B cell (primary cell): Measurements from ENCODE around the gene KCNH3. TPM values are rescaled to one million over a fixed set of nuclear protein-coding genes. Genes with fewer than 3 reads are reported as not detected.

ENCODE experiments used
- ATAC-seq: fragments of 200-7000 bp; cut with Tn5 transposase; one replicate; pipeline ENCODE4 v1.10.0; 2021; ENCODE audit warnings: low read depth, mild to moderate bottlenecking, moderate number of reproducible peaks, moderate library complexity
- CTCF ChIA-PET: fragments of 350-600 bp; sonication (Branson Sonifier 250); formaldehyde crosslinking; loops from one replicate; lab custom pipeline; 2021; ENCODE audit warnings: antibody characterized with exemption, inconsistent platforms; lab: Charles Lee
- POLR2A ChIA-PET: fragments of 350-600 bp; sonication (Branson Sonifier 250); formaldehyde crosslinking; loops from one replicate; lab custom pipeline; 2021; ENCODE audit warnings: antibody characterized with exemption; lab: Charles Lee
- DNase-seq: peaks from one replicate; pipeline ENCODE4 v3.0.0; 2013
- H2AFZ ChIP-seq: 2 replicates; pipeline ENCODE4 v1.6.1; 2012; ENCODE audit warnings: mild to moderate bottlenecking, low read depth, low read length; ENCODE audit not compliant: insufficient read depth, poor library complexity, severe bottlenecking
- H3K27ac ChIP-seq, 2 donors: 1 replicate in 1 of 2; 2 replicates in 1 of 2; pipeline ENCODE4 v1.5.1; 2012 to 2013; ENCODE audit warnings: low read length in 2 of 2, mild to moderate bottlenecking in 2 of 2, moderate library complexity in 1 of 2
- H3K27me3 ChIP-seq, 4 experiments: fragments of 200-600 bp in 1 of 4; sonication (generic) in 1 of 4; replicated peaks in 1 of 4; 1 replicate in 2 of 4; 2 replicates in 2 of 4; pipeline versions ENCODE4 v1.6.1 to v1.7.0; 2013 to 2016; ENCODE audit warnings: low read length in 3 of 4, mild to moderate bottlenecking in 2 of 4, mixed read lengths in 1 of 4, moderate library complexity in 1 of 4; ENCODE audit not compliant: insufficient read depth in 4 of 4, control insufficient read depth in 3 of 4; ENCODE audit errors: control extremely low read depth in 1 of 4
- H3K36me3 ChIP-seq, 2 experiments: replicated peaks in 1 of 2; 1 replicate in 1 of 2; 2 replicates in 1 of 2; pipeline versions ENCODE4 v1.6.1 to v1.7.1; 2013; ENCODE audit warnings: low read length in 1 of 2; ENCODE audit not compliant: insufficient read depth in 2 of 2, control insufficient read depth in 1 of 2; ENCODE audit errors: control extremely low read depth in 1 of 2, extremely low read depth in 1 of 2
- H3K4me1 ChIP-seq, 2 donors: fragments of 200-600 bp in 1 of 2; sonication (generic) in 1 of 2; 1 replicate in 1 of 2; 2 replicates in 1 of 2; pipeline versions ENCODE4 v1.5.1 to v1.6.1; 2013 to 2017; ENCODE audit warnings: low read length in 2 of 2; ENCODE audit not compliant: control insufficient read depth in 2 of 2, insufficient read depth in 2 of 2
- H3K4me2 ChIP-seq: replicated peaks from 2 replicates; pipeline ENCODE3; 2012; ENCODE audit warnings: mild to moderate bottlenecking, low read depth, low read length; ENCODE audit not compliant: poor library complexity, severe bottlenecking
- H3K4me3 ChIP-seq, 5 experiments: fragments of 200-600 bp in 1 of 5; sonication (generic) in 1 of 5; 1 replicate in 3 of 5; 2 replicates in 2 of 5; pipeline versions ENCODE4 v1.5.1 to v1.7.0; 2011 to 2016; ENCODE audit warnings: low read length in 4 of 5, mild to moderate bottlenecking in 4 of 5, low read depth in 2 of 5, control low read depth in 1 of 5, moderate library complexity in 1 of 5; ENCODE audit not compliant: insufficient read depth in 1 of 5; ENCODE audit errors: control extremely low read depth in 1 of 5, extremely low read depth in 1 of 5
- H3K79me2 ChIP-seq: fragments of 200-600 bp; sonication (generic); one replicate; pipeline ENCODE4 v1.6.0; 2016; ENCODE audit warnings: low read length; ENCODE audit not compliant: control insufficient read depth, insufficient read depth
- H3K9ac ChIP-seq: fragments of 200-600 bp; sonication (generic); 2 replicates; pipeline ENCODE4 v1.6.1; 2017; ENCODE audit warnings: mild to moderate bottlenecking, low read length, moderate library complexity
- H3K9me3 ChIP-seq, 3 donors: one replicate each; pipeline versions ENCODE4 v1.6.1 to v1.7.1; 2013; ENCODE audit warnings: low read length in 2 of 3; ENCODE audit not compliant: control insufficient read depth in 2 of 3, insufficient read depth in 1 of 3; ENCODE audit errors: control extremely low read depth in 1 of 3
- H4K20me1 ChIP-seq: 2 replicates; pipeline ENCODE4 v1.6.0; 2012; ENCODE audit warnings: mild to moderate bottlenecking, low read length; ENCODE audit not compliant: insufficient read depth, control insufficient read depth, poor library complexity, severe bottlenecking
- H3K27ac Mint-ChIP-seq: one replicate; pipeline ENCODE4 v1.8.0; 2021; ENCODE audit warnings: mixed read lengths
- H3K27me3 Mint-ChIP-seq: one replicate; pipeline ENCODE4 v1.8.0; 2021; ENCODE audit warnings: mixed read lengths
- H3K4me1 Mint-ChIP-seq: one replicate; pipeline ENCODE4 v1.8.0; 2021; ENCODE audit warnings: mixed read lengths
- H3K4me3 Mint-ChIP-seq: one replicate; pipeline ENCODE4 v1.8.0; 2021; ENCODE audit warnings: mixed read lengths
- H3K9me3 Mint-ChIP-seq: one replicate; pipeline ENCODE4 v1.8.0; 2022; ENCODE audit warnings: mixed read lengths; ENCODE audit not compliant: insufficient read depth
- EZH2 ChIP-seq: IDR thresholded peaks from 2 replicates; pipeline ENCODE4 v1.6.1; 2012; ENCODE audit warnings: borderline replicate concordance, low read depth, mild to moderate bottlenecking, moderate library complexity, low read length; ENCODE audit not compliant: insufficient read depth, poor library complexity, severe bottlenecking
- WGBS: methylation state at CpG from one replicate; pipeline ENCODE4 v1.1.5; 2013; ENCODE audit warnings: missing lambda C conversion rate; ENCODE audit not compliant: insufficient coverage; 5-methylcytosine and 5-hydroxymethylcytosine counted together
- intact Hi-C: fragments of 100-400 bp; cut with micrococcal nuclease; formaldehyde crosslinking; loops from one replicate; pipeline ENCODE4 v1.10.0; 2022
- polyA plus RNA-seq: library from polyadenylated mRNA; depleted of rRNA; stranded (reverse); fragments of >200 nt; gene quantifications from 2 replicates; pipeline ENCODE4 v1.2.3, GENCODE V29; 2012
- total RNA-seq, 2 donors: library from RNA; stranded (reverse); fragments of 120-200 nt in 1 of 2; gene quantifications; 1 replicate in 1 of 2; 2 replicates in 1 of 2; pipeline versions ENCODE4 v1.2.3 to v1.2.4, GENCODE V29; 2013 to 2022
- TF ChIP-seq, protein P1 (sequence below): fragments of 200-600 bp; IDR thresholded peaks from one replicate; pipeline ENCODE4 v1.8.0; 2022; ENCODE audit warnings: antibody characterized with exemption, mild to moderate bottlenecking

KCNH3 gene
- total and polyA plus RNA-seq, 2 donors (not counting 1 experiment from before 2014, with no cell fraction given), result 0.49 to 0.54 TPM

GRCh38 chr12:49542592-49543160 is 3.8 kb downstream of the KCNH3 start:
- peaks cover 22 to 30% of the 10 kb centered on the region in 2 donors for H3K4me1 ChIP-seq
- H3K9me3 Mint-ChIP-seq, result no peaks in the 10 kb centered on the region
- H3K4me3 ChIP-seq, result no peak overlapping the region
- ChIA-PET POLR2A (no interaction called here), CTCF (interaction anchor here (0.5 to 1.1 kb wide), 2 partner anchors 29 to 68 kb away, joined by 3 read pairs; no protein-coding TSS in a partner anchor)
- peaks cover 0 to 45% (median 13%) of the 10 kb centered on the region in 4 experiments for H3K27me3 ChIP-seq
- no peak overlapping the region for H3K27ac ChIP-seq
- no peak overlapping the region for H3K4me2 ChIP-seq
- peaks cover 37% of the 10 kb centered on the region for H3K27me3 Mint-ChIP-seq
- DNase-seq, result peak; percentile 17
- H3K4me1 Mint-ChIP-seq, result peaks cover 30% of the 10 kb centered on the region
- intact Hi-C loops, result no loop called here
- ATAC-seq, result no peak
- no peaks in the 10 kb centered on the region for H3K79me2 ChIP-seq
- WGBS, result 96% methylated on average over 15 of the region's 15 CpGs
- no peaks in the 10 kb centered on the region for H3K36me3 ChIP-seq
- no peak overlapping the region for H3K27ac Mint-ChIP-seq
- H2AFZ ChIP-seq, result no peak overlapping the region
- no peak for TF ChIP-seq EZH2
- TF ChIP-seq, protein P1, sequence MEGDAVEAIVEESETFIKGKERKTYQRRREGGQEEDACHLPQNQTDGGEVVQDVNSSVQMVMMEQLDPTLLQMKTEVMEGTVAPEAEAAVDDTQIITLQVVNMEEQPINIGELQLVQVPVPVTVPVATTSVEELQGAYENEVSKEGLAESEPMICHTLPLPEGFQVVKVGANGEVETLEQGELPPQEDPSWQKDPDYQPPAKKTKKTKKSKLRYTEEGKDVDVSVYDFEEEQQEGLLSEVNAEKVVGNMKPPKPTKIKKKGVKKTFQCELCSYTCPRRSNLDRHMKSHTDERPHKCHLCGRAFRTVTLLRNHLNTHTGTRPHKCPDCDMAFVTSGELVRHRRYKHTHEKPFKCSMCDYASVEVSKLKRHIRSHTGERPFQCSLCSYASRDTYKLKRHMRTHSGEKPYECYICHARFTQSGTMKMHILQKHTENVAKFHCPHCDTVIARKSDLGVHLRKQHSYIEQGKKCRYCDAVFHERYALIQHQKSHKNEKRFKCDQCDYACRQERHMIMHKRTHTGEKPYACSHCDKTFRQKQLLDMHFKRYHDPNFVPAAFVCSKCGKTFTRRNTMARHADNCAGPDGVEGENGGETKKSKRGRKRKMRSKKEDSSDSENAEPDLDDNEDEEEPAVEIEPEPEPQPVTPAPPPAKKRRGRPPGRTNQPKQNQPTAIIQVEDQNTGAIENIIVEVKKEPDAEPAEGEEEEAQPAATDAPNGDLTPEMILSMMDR, result no peak
- H3K9me3 ChIP-seq, result peaks cover 0 to 9% (median 0%) of the 10 kb centered on the region in 3 donors
- no peak overlapping the region for H3K9ac ChIP-seq
- H4K20me1 ChIP-seq, result no peaks in the 10 kb centered on the region
- no peak overlapping the region for H3K4me3 Mint-ChIP-seq

DNA sequence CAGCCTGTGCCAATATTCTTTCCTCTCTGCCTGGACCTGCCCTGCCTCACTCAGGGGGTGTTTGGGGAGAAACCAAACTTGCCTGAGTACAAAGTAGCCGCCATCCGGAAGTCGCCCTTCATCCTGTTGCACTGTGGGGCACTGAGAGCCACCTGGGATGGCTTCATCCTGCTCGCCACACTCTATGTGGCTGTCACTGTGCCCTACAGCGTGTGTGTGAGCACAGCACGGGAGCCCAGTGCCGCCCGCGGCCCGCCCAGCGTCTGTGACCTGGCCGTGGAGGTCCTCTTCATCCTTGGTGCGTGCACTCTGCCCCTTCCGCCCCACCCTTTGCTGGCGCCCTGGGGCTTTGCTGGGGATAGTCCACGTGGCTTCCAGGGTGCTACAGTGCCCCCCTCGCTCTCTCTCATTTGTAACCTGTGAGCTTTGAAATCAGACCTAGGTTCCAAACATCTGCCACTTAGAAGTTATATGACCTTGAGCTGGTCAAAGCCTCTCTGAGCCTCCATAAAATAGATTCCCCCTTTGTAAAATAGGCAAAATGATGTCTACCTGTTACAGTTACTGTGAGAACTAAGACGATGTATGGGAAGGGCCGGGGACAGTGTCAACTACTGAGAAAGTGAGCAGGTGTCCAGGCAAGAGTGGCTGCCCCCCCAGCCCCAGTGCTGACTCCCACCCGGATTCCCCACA is 4.5 kb downstream of the KCNH3 start:
- no peak overlapping the region for H3K4me2 ChIP-seq
- H2AFZ ChIP-seq, result no peak overlapping the region
- H3K27ac Mint-ChIP-seq, result no peak overlapping the region
- H3K9ac ChIP-seq, result no peak overlapping the region
- H3K9me3 Mint-ChIP-seq, result no peaks in the 10 kb centered on the region
- H3K79me2 ChIP-seq, result no peaks in the 10 kb centered on the region
- ChIA-PET CTCF (no interaction called here), POLR2A (no interaction called here)
- peaks cover 41% of the 10 kb centered on the region for H3K27me3 Mint-ChIP-seq
- peaks cover 0 to 7% (median 0%) of the 10 kb centered on the region in 3 donors for H3K9me3 ChIP-seq
- no peak overlapping the region for H3K4me3 ChIP-seq
- intact Hi-C loops, result no loop called here
- no peak for TF ChIP-seq EZH2
- TF ChIP-seq, protein P1, result no peak
- no peak overlapping the region for H3K27ac ChIP-seq
- no peaks in the 10 kb centered on the region for H4K20me1 ChIP-seq
- ATAC-seq (no peak), DNase-seq (peak; percentile 18)
- peaks cover 0 to 46% (median 16%) of the 10 kb centered on the region in 4 experiments for H3K27me3 ChIP-seq
- H3K4me1 ChIP-seq, result peaks cover 20 to 28% of the 10 kb centered on the region in 2 donors
- H3K4me3 Mint-ChIP-seq, result no peak overlapping the region
- peaks cover 28% of the 10 kb centered on the region for H3K4me1 Mint-ChIP-seq
- WGBS, result 69% methylated on average over 20 of the region's 20 CpGs
- no peaks in the 10 kb centered on the region for H3K36me3 ChIP-seq
